Stimulated activated CD4-positive, alpha-beta T cell treated with anti-CD3 and anti-CD28 coated beads, Interleukin-2, amount 100 ng/mL, for 4 hours (primary cell): ENCODE data around the gene NFATC1.
"Not testable (repeated sequence)": the region's sequence is repeated elsewhere in the genome, so short reads cannot be mapped to it uniquely, and the experiment has no call there.

Source experiments
- DNase-seq: peaks from one replicate; pipeline ENCODE4 v3.0.0-alpha.2; 2020; ENCODE audit warnings: low read depth

Gene NFATC1

GRCh38 chr18:79477711-79478483 lies 82.2 kb downstream of the NFATC1 start:
- DNase-seq, result no peak

DNA sequence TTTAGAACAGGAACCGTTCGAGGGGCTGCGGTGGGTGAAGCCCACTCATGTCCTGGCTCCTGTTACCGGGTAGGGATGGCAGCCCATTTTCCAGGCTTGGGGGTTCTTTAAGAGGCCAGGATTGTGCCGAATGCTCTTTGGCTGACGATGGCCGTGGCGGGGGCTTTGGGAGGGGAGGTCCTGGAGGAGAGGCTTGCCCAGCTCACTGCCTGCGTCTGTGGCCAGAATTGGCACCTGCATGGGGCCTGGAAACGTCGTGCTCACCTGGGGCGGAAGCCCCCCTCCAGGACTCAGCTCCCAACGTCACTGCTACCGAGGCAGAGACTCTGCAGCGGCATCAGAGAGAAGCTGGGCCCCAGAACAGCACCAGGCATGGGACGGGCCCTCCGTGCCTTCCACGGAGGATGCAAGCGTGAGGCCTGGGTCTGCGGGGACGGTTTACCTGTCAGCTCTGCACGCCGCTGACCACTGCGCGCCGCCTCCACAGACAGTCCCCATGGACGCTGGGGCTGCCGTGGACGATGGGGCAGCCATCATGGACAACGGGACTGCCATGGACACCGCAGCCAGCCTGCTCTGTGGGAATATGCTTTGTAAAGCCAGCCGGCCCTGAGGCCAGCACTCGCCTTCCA lies 82.9 kb downstream of the NFATC1 start:
- no peak for DNase-seq

DNA sequence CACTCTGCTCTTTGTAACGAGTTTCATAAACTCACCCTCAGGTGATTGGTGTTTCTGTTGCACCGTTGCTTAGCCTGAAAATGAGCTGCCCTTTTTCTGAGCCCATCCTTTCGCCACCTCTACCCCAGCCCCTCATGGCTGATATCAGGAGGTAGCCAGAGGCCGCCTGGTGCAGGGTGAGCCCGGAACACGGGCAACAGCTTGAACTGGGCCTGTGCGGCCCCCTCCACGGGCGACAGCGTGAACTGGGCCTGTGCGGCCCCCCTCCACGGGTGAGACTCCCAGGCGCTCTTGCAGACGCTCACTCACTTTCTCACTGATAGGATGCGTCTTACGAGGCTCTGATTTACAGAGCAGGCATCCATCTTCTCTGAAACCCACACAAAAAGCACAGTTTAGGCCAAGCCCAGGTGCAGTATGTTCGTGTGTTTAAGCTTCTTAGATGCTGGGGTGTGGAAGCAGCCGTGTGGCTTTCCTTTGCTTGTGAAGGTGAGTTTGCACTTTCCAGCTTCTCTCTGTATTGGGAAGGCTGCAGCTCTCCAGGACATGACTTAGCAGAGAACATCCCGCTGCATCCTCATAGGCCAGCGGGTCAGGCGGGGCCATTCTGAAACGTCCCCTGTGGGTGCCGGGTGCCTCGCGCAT lies 83.5 kb downstream of the NFATC1 start:
- DNase-seq, result no peak

GRCh38 chr18:79479761-79480161 lies 84.0 kb downstream of the NFATC1 start:
- DNase-seq, result no peak

DNA sequence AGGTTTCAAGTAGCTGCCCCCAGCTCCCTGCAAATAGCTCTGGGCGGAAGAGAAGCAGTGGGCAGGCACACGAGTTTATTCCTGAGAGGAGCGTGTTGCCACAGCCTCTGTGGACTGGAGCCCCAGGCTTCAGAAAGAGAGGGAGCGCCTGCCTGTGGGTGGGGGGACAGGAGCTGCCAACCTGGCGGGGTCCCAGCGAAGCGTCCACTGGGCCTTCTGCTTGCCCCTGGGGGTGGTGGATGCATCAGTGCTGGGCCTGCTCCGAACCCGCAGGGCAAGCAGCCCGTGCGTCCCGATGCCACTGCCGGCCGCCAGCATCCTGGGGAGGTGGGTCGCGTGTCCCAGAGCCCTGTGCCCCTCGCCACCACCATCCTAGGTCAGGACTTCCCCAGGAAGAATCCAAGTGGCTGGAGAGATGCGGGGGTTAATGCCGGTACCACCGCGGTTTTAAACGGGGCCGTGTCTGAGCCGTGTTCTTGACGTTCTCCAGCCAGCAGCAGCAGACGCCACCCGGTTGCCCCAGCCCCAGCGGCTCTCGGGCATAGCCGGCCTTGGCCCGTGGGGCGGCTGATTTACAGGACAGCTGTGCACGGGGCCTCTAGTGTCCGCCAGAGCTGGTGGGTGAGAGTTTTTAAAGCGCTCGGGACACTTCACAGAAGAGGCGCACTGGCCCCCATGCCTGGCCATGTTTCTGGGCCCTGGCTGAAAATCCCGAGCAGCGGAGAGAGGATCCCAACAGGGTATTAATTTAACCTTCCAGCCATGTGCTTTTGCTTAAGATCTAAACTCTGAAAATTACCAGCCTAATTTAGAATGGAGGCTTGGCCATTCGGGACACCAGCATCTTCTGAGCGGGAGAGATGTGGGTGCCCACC lies 84.7 kb downstream of the NFATC1 start:
- no peak for DNase-seq

DNA sequence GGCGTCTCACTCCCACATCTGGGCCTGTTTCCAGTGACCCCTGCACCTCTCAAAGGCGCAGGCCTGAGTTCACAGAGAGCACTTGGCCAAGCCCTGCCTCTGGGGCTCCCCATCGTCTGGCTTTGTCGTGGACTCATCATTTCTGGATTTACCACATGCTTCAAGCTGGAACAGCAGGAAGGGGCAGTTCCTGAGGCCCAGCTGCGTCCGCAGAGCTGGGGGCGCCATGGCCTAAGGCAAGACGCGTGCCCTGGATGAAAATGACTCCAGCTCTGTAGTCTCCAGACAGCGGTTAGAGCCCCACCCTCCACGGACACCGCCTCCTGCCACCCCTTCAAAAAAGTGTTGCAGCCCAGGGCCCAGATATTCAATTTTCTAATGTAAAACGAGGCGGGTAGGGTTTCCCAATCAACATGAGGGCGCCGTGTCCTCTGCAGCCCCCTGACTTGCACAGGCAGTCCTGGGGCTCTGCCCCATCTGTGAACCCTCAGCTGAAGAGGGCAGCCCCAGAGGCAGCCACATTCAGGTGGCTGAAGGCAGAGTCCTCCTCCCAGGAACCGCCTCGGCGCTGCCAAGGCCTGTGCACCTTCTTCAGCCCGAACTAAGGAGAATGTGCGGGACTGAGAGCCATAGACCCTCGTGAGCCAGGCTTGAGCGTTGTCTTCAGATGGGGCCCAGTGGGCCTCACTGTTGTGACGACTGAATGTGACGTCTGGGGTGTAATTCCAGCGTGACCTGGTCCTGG lies 85.5 kb downstream of the NFATC1 start:
- DNase-seq, result no peak

GRCh38 chr18:79483393-79483792 lies 87.7 kb downstream of the NFATC1 start:
- not testable (repeated sequence) for DNase-seq

DNA sequence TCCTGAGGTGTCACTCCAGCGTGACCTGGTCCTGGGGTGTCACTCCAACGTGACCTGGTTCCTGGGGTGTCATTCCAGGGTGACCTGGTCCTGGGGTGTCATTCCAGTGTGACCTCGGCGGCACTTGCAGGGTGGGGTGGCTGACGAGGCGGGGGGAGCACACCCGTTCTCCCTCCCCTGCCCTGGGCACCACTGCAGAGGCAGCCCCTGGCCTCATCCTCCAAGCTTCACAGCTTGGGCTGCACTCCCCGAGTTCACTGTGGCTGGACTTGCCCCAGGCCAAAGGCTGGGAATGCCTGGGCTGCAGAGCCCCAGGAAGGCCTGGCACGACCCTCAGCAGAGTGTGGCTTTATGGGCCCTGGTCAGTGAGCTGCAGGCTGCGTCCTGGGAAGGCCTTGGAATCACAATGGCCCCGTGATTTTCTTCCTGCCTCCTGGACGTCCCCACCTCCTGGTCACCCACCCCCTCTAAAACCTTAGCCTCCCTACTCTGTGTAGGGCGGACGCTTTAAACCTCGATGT lies 88.3 kb downstream of the NFATC1 start:
- no peak for DNase-seq

- DNase-seq, result no peak
Measured at GRCh38 chr18:79484661-79485621, 89.2 kb downstream of the NFATC1 start.

GRCh38 chr18:79485788-79486355 lies 90.1 kb downstream of the NFATC1 start:
- DNase-seq, result no peak

DNA sequence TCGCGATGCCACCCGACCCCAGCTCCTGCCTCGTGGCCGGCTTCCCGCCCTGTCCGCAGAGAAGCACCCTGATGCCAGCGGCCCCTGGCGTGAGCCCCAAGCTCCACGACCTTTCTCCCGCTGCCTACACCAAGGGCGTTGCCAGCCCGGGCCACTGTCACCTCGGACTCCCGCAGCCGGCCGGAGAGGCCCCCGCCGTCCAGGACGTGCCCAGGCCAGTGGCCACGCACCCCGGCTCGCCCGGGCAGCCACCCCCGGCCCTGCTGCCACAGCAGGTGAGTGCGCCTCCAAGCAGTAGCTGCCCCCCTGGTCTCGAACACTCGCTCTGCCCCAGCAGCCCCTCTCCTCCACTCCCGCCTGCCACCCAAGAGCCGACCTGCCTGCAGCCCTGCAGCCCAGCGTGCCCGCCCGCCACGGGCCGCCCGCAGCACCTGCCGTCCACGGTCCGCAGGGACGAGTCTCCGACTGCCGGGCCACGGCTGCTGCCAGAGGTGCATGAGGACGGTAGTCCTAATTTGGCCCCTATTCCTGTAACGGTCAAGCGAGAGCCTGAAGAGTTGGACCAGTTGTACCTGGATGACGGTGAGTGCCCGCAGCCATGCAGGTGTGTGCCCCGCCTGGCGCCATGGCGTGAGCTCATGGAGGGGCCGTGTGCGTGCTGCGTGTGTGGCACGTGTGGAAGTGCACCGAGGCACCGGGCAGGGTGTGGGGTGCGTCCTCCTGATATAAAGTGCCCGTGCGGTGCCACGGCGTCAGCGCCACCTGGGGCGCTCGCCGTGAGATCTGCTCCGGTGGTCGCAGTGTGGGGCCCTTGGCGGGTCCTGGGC lies 90.8 kb downstream of the NFATC1 start:
- DNase-seq, result no peak

DNA sequence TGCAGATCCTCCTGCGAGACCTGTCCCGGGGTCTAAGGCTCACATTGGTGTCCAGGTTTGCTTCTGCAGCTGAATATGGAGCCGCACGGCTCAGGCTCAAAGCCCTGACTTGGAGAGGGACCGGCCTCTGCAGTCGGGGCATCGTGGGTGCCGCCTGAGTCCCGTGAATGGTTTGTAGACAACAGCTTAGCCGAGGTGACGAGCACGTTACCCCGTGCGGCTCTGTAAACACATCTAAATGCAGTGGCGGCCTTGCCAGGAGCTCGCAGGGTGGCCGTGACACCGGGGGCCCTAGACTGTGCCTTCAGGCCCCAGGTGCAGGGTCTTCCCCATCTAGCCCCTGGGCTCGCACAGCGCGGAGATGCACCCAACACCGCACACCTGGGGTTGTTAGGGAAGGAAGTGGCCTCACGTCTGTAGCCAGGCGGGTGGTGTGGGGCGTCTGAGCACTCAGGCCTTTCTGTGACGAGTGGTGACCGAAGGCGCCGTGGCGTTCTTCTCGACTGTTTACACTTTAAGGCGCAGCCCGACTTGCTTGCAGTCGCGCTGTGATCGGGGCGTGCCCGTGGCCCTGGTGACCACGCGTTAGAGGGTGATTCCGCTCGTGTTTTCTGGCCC lies 91.6 kb downstream of the NFATC1 start:
- no peak for DNase-seq

DNA sequence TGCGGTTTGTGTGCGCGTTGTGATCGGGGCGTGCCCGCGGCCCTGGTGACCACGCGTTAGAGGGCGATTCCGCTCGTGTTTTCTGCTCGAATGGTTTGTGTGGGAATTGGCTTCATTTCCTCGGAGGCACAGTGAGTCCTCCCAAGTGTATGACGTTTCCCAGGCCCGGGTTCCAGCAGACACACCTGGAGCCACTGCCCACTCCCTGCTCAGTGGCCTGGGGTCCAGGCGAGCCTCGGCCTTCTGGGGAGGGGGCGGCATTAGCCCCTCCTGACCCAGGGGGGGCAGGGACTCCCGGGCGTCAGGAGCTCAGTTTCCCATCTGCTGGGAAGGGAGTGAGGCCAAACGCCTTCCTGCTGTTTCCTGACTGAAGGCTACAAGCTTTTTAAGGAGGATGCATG lies 92.1 kb downstream of the NFATC1 start:
- no peak for DNase-seq

GRCh38 chr18:79488311-79489050 lies 92.8 kb downstream of the NFATC1 start:
- no peak for DNase-seq

DNA sequence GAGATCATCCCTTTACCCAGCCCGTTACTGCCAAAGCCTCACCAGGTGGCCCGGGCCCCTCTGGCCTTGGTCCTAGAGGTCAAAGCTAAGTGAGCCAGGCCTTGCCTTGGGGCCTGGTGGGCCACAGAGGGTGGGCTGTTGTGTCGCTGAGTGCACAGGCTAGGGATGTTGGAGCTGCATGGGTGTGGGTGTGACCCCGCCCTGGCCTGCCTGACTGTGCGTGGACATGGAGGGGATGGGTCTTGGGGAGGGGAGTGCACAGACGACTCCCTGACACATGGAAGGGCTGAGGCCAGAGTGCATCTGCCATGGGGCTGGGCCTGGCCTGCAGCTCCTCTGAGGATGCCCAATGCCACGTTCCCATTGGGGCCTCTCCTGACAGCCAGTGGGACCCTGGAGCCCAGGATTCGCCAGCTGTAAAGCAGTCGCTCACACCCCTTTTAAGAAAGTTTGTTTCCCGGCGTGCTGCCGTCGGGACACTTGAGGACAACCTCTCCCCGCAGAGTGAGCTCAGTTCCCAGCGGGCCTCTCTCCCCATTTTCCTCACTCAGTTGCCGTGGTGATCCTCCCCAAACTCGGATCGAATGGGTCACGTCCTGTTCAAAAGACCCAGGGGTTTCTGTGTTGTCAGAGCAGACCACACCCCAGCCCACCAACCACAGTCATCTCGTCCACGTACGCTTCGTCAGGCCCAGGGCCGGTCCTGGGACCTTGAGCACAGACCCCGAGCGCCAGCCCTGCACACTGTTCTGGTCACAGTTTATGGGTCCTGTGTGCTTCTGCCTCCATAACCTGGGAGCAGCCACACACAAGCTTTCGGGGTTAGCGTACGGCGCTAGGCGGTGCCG lies 93.5 kb downstream of the NFATC1 start:
- DNase-seq, result no peak

DNA sequence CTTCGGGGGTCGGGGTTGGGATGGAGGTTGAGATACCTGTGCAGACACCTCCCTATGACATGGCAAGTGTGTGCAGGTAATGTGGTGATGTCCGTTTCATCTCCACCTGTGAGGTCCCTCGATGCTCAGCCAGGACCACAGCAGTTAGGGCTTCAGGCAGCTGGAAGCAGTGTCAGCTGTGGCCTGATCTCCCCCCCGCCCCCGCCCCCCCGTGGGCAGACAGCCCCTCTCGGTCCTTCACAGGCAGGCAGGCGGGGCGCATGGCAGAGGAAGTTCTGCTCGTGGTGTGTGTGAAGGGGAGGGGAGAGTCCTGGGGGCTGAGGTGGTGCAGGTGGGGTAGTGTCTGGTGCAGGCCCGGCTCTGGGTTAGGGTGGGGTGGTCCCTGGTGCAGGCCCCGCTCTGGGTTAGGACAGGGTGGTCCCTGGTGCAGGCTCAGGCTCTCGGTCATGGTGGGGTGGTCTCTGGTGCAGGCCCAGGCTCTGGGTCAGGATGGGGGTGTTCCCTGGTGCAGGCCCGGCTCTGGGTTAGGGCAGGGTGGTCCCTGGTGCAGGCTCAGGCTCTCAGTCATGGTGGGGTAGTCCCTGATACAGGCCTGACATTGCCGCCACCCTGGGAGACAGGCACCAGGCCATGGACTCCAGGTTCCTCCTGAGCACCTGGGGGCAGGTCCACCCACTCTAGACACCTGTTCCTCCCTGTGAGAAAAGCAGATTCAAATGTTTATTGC lies 94.3 kb downstream of the NFATC1 start:
- no peak for DNase-seq
